Fibroblast of lung (primary cell): ENCODE results near the gene THRB. TPM values are rescaled to one million over a fixed set of nuclear protein-coding genes. Genes with fewer than 3 reads are reported as not detected.

Experiments
- DNase-seq, 2 donors: peaks; one replicate each; pipeline versions ENCODE4 v3.0.0 to v3.0.0-alpha.2; 2010; ENCODE audit warnings: low read depth in 2 of 2
- H2AFZ ChIP-seq: 2 replicates; pipeline ENCODE4 v1.5.1; 2012; ENCODE audit warnings: low read length, control low read depth, inconsistent platforms
- H3K27ac ChIP-seq: 2 replicates; pipeline ENCODE4 v1.5.1; 2011; ENCODE audit warnings: low read length, control low read depth; ENCODE audit not compliant: insufficient read depth
- H3K27me3 ChIP-seq: 2 replicates; pipeline ENCODE4 v1.5.1; 2011; ENCODE audit warnings: mild to moderate bottlenecking, low read length; ENCODE audit not compliant: control insufficient read depth, insufficient read depth
- H3K36me3 ChIP-seq: 2 replicates; pipeline ENCODE4 v1.5.1; 2011; ENCODE audit warnings: low read length; ENCODE audit not compliant: control insufficient read depth, insufficient read depth
- H3K4me1 ChIP-seq: 2 replicates; pipeline ENCODE4 v1.5.1; 2011; ENCODE audit warnings: low read length; ENCODE audit not compliant: control insufficient read depth, insufficient read depth; ENCODE audit errors: extremely low read depth
- H3K4me2 ChIP-seq: 2 replicates; pipeline ENCODE4 v1.5.1; 2011; ENCODE audit warnings: low read length, control low read depth; ENCODE audit not compliant: insufficient read depth; ENCODE audit errors: extremely low read depth
- H3K4me3 ChIP-seq, 4 experiments: fragments of 200-600 bp in 1 of 4; sonication (generic) in 1 of 4; replicated peaks in 1 of 4; 2 replicates each; pipeline ENCODE4 v1.5.1; 2011 to 2016; ENCODE audit warnings: low read length in 4 of 4, low read depth in 3 of 4, mild to moderate bottlenecking in 3 of 4, control low read depth in 2 of 4, inconsistent platforms in 1 of 4, mixed read lengths in 1 of 4; ENCODE audit not compliant: insufficient read depth in 1 of 4; ENCODE audit errors: control extremely low read depth in 1 of 4
- H3K79me2 ChIP-seq: 2 replicates; pipeline ENCODE4 v1.5.1; 2012; ENCODE audit warnings: mild to moderate bottlenecking, low read length, inconsistent platforms; ENCODE audit not compliant: control insufficient read depth, insufficient read depth
- H3K9ac ChIP-seq: 2 replicates; pipeline ENCODE4 v1.5.1; 2011; ENCODE audit warnings: mild to moderate bottlenecking, low read length, control low read depth; ENCODE audit not compliant: insufficient read depth
- H3K9me3 ChIP-seq: 2 replicates; pipeline ENCODE4 v1.5.1; 2012; ENCODE audit warnings: low read depth, low read length; ENCODE audit not compliant: control insufficient read depth, insufficient read depth
- H4K20me1 ChIP-seq: 2 replicates; pipeline ENCODE4 v1.5.1; 2011; ENCODE audit warnings: low read length; ENCODE audit not compliant: control insufficient read depth, insufficient read depth; ENCODE audit errors: extremely low read depth
- EZH2 ChIP-seq: IDR thresholded peaks from 2 replicates; pipeline ENCODE4 v1.5.1; 2012; ENCODE audit warnings: low read length, control low read depth, mild to moderate bottlenecking; ENCODE audit errors: missing control alignments
- polyA plus RNA-seq, 2 donors: library from polyadenylated mRNA; depleted of rRNA in 1 of 2; stranded (reverse) in 1 of 2; unstranded in 1 of 2; fragments of >200 nt; gene quantifications; 2 replicates each; pipeline ENCODE4 v1.2.1, GENCODE V29; 2011 to 2012; ENCODE audit warnings: missing spikeins in 1 of 2
- total RNA-seq: library from RNA; depleted of rRNA; stranded (reverse); fragments of >200 nt; gene quantifications from 2 replicates; pipeline ENCODE4 v1.2.1, GENCODE V29; 2014
- TF ChIP-seq, protein P1 (sequence below), 2 donors: IDR thresholded peaks in 1 of 2; conservative IDR thresholded peaks in 1 of 2; 1 replicate in 1 of 2; 2 replicates in 1 of 2; pipeline ENCODE4 v1.5.1; 2011 to 2012; ENCODE audit warnings: low read length in 2 of 2, control low read depth in 1 of 2, inconsistent platforms in 1 of 2, low read depth in 1 of 2, mild to moderate bottlenecking in 1 of 2

The THRB gene
- total and polyA plus RNA-seq, 2 donors (not counting 1 experiment from before 2014, with no cell fraction given) = 4.2 to 7.4 TPM

DNA sequence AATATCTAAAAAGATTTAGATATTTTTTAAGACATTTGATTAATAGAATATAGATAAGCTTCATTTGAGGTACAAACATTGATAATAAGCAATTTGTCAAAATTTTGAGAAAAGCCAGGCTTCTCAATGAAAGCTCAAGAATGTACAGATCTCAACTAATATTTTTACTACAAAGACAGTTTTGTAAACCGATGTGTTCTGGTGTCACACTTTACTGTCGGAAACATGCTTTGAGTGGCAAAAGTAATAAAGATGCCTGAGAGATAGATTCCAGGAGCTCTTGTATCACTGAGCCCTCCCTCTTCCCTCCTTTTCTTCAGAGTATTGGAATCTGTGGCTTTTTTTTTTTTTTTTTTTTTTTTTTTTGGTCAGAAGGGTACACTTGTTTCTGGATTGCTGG, 45.0 kb upstream of the THRB start:
- Histone ChIP-seq H3K4me3 (no peak overlapping the region), H3K9ac (no peak overlapping the region), H4K20me1 (no peaks in the 10 kb centered on the region), H3K27ac (no peak overlapping the region), H3K27me3 (no peaks in the 10 kb centered on the region), H3K9me3 (no peaks in the 10 kb centered on the region), H3K4me2 (no peak overlapping the region), H3K79me2 (no peaks in the 10 kb centered on the region), H3K4me1 (no peaks in the 10 kb centered on the region), H3K36me3 (no peaks in the 10 kb centered on the region), H2AFZ (no peak overlapping the region)
- no peak for DNase-seq
- TF ChIP-seq, protein P1, sequence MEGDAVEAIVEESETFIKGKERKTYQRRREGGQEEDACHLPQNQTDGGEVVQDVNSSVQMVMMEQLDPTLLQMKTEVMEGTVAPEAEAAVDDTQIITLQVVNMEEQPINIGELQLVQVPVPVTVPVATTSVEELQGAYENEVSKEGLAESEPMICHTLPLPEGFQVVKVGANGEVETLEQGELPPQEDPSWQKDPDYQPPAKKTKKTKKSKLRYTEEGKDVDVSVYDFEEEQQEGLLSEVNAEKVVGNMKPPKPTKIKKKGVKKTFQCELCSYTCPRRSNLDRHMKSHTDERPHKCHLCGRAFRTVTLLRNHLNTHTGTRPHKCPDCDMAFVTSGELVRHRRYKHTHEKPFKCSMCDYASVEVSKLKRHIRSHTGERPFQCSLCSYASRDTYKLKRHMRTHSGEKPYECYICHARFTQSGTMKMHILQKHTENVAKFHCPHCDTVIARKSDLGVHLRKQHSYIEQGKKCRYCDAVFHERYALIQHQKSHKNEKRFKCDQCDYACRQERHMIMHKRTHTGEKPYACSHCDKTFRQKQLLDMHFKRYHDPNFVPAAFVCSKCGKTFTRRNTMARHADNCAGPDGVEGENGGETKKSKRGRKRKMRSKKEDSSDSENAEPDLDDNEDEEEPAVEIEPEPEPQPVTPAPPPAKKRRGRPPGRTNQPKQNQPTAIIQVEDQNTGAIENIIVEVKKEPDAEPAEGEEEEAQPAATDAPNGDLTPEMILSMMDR (conservative IDR thresholded peaks at IDR 0.05 in 1 of 2, IDR thresholded peaks at IDR 0.05 in 1 of 2; ENCODE audit: low read depth in 1 of 2, low read length in 2 of 2) = no peak
- no peak for TF ChIP-seq EZH2

DNA sequence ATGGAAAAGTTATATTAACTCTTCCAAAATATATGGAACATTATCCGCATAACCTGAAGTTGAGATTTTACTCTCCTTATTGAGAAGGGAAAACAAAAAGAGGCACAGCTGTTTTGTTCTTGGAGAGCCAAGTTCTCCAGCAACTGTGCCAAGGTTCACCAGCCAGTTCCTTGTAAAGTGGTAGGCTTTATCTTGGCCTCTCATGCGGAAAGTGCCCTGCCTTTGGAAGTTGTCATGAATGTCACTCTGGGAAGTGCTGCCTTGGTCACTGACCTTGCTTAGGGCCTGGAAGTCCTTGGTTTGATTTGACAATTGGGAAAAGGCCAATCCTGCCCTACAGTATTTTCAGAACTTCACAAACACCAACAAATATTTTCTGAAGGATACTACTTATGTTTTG, 44.2 kb upstream of the THRB start:
- no peak overlapping the region for H3K4me2 ChIP-seq
- no peak overlapping the region for H2AFZ ChIP-seq
- DNase-seq = no peak

DNA sequence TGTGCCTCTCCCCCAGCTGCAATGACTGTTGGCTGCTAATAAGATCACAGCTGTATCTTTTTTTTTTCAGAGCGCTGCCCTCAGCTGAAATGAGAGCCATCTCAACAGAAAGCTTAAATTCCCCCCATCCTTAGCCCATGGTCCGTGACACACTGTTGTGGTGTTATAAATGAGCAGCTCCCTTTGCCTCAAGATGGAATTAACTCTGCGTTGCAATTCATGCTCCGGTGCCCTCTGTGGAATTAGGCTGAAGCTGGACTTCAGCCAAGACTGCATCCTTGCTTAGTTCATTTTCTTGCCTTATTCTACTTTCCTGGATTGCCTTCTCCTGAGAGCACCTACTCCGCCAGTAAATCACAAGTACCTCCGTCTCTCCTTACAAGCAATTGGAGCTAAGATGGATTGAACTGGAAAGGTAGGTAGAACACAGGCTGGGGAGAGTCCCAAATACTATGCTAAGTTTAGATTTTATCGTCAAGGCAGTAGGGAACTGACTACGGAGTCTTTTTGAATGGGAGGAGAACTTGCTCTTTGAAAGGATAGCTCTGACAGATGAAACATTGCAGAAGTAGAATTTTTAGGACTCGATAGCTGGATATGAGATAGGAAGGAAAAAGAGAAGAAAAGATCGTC, 39.0 kb upstream of the THRB start:
- no peaks in the 10 kb centered on the region for H3K4me1 ChIP-seq
- H4K20me1 ChIP-seq = no peaks in the 10 kb centered on the region
- H3K27ac ChIP-seq = no peak overlapping the region
- TF ChIP-seq, protein P1 (conservative IDR thresholded peaks at IDR 0.05 in 1 of 2, IDR thresholded peaks at IDR 0.05 in 1 of 2; ENCODE audit: low read depth in 1 of 2, low read length in 2 of 2) = no peak
- TF ChIP-seq EZH2 = no peak
- H3K4me3 ChIP-seq = no peak overlapping the region
- no peaks in the 10 kb centered on the region for H3K36me3 ChIP-seq
- no peak overlapping the region for H2AFZ ChIP-seq
- H3K9me3 ChIP-seq = no peaks in the 10 kb centered on the region
- H3K27me3 ChIP-seq = no peaks in the 10 kb centered on the region
- no peaks in the 10 kb centered on the region for H3K79me2 ChIP-seq
- DNase-seq = no peak
- no peak overlapping the region for H3K4me2 ChIP-seq
- H3K9ac ChIP-seq = no peak overlapping the region

More for the DNA sequence above, 44.2 kb upstream of the THRB start:
- Histone ChIP-seq H3K9me3 (no peaks in the 10 kb centered on the region), H3K36me3 (no peaks in the 10 kb centered on the region), H3K9ac (no peak overlapping the region), H3K4me3 (no peak overlapping the region), H3K79me2 (no peaks in the 10 kb centered on the region), H4K20me1 (no peaks in the 10 kb centered on the region), H3K27me3 (no peaks in the 10 kb centered on the region), H3K27ac (no peak overlapping the region), H3K4me1 (no peaks in the 10 kb centered on the region)
- TF ChIP-seq, protein P1 (conservative IDR thresholded peaks at IDR 0.05 in 1 of 2, IDR thresholded peaks at IDR 0.05 in 1 of 2; ENCODE audit: low read depth in 1 of 2, low read length in 2 of 2) = no peak
- TF ChIP-seq EZH2 = no peak
